ENCODE data around the gene SLCO4A1. TPM values are rescaled to one million over a fixed set of nuclear protein-coding genes. Genes with fewer than 3 reads are reported as not detected.
A peak's percentile ranks its signal among the peaks of the same experiment; 100 is the strongest.

The SLCO4A1 gene
- total RNA-seq, 5 donors from 2014 or later (not counting 1 experiment from before 2014, with no cell fraction given): 0.98 to 7.2 (median 5.4) TPM

DNA sequence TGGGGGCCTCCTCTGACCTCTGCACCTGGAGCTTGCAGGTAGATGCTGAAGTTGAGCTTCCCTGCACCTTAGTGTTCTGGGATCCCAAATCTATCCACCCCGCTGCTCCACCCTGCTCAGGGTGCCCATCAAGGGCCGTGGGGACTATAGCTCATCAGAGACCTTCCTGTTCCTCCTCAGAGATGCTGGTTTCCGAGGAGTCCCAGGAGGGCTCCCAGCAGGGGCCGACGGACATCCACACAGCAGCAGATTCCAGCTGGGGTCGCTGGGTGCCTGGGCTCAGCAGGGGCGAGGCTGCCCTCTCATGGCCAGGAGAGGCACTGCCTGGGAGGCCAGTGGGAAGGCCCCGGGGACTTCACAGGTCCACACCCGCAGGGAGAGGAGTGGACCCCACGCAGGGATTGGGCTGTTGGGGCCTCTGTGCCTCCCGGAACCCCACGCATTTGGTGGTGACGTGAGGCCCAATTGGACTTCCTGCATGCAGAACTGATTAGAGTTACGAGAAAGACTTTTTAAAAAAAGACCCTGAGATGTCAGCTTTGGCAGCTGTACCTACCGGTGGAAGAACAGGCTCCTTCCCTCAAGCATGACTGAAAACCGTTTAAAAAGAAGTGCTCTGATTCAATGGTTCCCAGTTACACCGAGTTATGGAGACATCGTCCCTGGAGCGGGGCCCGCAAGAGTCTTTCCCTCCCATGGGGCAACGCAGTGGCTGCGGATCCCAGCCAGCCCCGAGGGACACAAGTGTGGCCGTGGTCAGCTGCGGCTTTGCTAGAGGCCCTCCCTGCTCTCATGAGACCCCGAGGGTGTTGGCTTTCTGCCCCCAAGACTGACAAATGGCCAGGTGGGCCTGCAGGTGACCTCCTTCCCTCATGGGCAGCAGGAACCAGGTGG, 25.3 kb upstream of the SLCO4A1 start:
- Histone ChIP-seq H3K36me3 (ENCODE audit: control insufficient read depth in 2 of 2, extremely low read depth in 1 of 2, insufficient read depth in 1 of 2, low read length in 1 of 2) (no peaks in the 10 kb centered on the region), H3K9me3 (no peaks in the 10 kb centered on the region), H3K27ac (ENCODE audit: low read length) (no peak overlapping the region), H3K27me3 (replicated peaks in 1 of 2; ENCODE audit: control insufficient read depth in 2 of 2, extremely low read depth in 1 of 2, insufficient read depth in 2 of 2, low read length in 1 of 2) (peaks cover 0 to 13% of the 10 kb centered on the region in 2 experiments), H3K4me1 (ENCODE audit: control insufficient read depth in 1 of 2, extremely low read depth in 1 of 2, insufficient read depth in 2 of 2, low read length in 2 of 2) (peaks cover 2 to 29% of the 10 kb centered on the region in 2 experiments), H3K4me3 (ENCODE audit: control insufficient read depth in 1 of 2, extremely low read depth in 1 of 2, low read length in 1 of 2) (no peak overlapping the region)
- peak overlapping the region in 1 of 3 donors; percentile 55 for H3K4me3 Mint-ChIP-seq
- DNase-seq: peak; percentile 22 to 78 (median 53)
- ChIA-PET POLR2A (interaction anchor here in 1 of 2 donors (0.6 kb wide), 1 partner anchor 173 kb away, joined by 3 read pairs; no protein-coding TSS in a partner anchor), CTCF (interaction anchor here in 1 of 2 donors (0.8 to 1.0 kb wide), 3 partner anchors 14 to 117 kb away, joined by 3 to 7 read pairs (median 5); no protein-coding TSS in a partner anchor)
- WGBS (ENCODE audit: insufficient coverage): 40% methylated on average over 24 of the region's 26 CpGs
- no peaks in the 10 kb centered on the region for H3K9me3 Mint-ChIP-seq
- no peaks in the 10 kb centered on the region for H3K36me3 Mint-ChIP-seq
- H3K4me1 Mint-ChIP-seq: peaks cover 19 to 30% (median 24%) of the 10 kb centered on the region in 3 donors
- peak; percentile 70 to 92 (median 78) for ATAC-seq (replicated peaks in 1 of 4)
- H3K27ac Mint-ChIP-seq: peak overlapping the region; percentile 71 to 84
- H3K27me3 Mint-ChIP-seq: no peaks in the 10 kb centered on the region

DNA sequence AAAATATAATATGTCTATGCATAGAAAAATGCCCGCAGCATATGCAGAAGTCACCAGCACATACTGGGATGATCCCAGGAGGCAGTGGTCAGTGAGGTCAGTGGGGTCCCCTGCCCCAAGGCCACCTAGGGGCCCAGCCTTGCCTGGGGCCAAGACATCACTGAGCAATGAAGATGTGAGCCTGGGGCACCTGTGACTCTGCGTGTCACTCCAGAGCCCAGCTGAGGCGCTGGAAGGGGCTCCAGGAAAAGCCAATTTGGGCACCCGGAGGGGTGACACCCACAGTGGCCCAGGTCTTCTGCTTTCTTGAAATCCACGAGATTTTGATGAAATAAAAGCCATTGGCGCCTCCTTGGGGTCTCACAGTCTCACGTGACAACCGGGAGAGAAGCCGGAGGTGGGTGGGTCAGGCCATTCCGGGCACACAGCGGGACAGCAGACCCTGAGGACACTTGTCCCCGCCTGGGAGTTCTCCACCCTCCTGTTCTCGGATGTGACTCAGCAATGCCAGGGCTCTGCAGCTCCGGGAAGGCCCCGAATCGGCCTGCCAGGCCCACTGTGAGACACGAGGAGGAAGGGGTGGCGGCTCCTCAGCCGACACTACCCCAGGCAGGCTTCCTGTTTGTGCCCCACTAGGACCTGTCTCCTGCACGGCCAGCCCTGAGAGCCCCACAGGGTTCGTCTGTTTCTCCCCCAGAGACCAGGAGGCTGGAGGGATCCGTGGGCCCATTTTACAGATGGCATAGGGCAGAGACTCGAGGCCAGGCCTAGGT, 24.4 kb upstream of the SLCO4A1 start:
- H3K9me3 Mint-ChIP-seq: no peaks in the 10 kb centered on the region
- ATAC-seq (replicated peaks in 1 of 4): peak; percentile 66 to 83 (median 75)
- Histone ChIP-seq H3K27ac (ENCODE audit: low read length) (peak overlapping the region; percentile 44), H3K4me3 (ENCODE audit: control insufficient read depth in 1 of 2, extremely low read depth in 1 of 2, low read length in 1 of 2) (no peak overlapping the region), H3K4me1 (ENCODE audit: control insufficient read depth in 1 of 2, extremely low read depth in 1 of 2, insufficient read depth in 2 of 2, low read length in 2 of 2) (peaks cover 2 to 35% of the 10 kb centered on the region in 2 experiments), H3K36me3 (ENCODE audit: control insufficient read depth in 2 of 2, extremely low read depth in 1 of 2, insufficient read depth in 1 of 2, low read length in 1 of 2) (no peaks in the 10 kb centered on the region), H3K9me3 (no peaks in the 10 kb centered on the region), H3K27me3 (replicated peaks in 1 of 2; ENCODE audit: control insufficient read depth in 2 of 2, extremely low read depth in 1 of 2, insufficient read depth in 2 of 2, low read length in 1 of 2) (peaks cover 0 to 13% of the 10 kb centered on the region in 2 experiments)
- DNase-seq: peak in 31 of 35 experiments; percentile 11 to 63 (median 35)
- peak overlapping the region; percentile 70 to 77 for H3K27ac Mint-ChIP-seq
- no peaks in the 10 kb centered on the region for H3K27me3 Mint-ChIP-seq
- POLR2A ChIA-PET: no interaction called here
- H3K4me3 Mint-ChIP-seq: peak overlapping the region in 1 of 3 donors; percentile 55
- no peaks in the 10 kb centered on the region for H3K36me3 Mint-ChIP-seq
- 32% methylated on average over 16 of the region's 23 CpGs for WGBS (ENCODE audit: insufficient coverage)
- peaks cover 19 to 32% (median 24%) of the 10 kb centered on the region in 3 donors for H3K4me1 Mint-ChIP-seq
- CTCF ChIA-PET: interaction anchor here in 1 of 2 donors (0.8 kb wide), 1 partner anchor 34 kb away, joined by 3 read pairs; no protein-coding TSS in a partner anchor

DNA sequence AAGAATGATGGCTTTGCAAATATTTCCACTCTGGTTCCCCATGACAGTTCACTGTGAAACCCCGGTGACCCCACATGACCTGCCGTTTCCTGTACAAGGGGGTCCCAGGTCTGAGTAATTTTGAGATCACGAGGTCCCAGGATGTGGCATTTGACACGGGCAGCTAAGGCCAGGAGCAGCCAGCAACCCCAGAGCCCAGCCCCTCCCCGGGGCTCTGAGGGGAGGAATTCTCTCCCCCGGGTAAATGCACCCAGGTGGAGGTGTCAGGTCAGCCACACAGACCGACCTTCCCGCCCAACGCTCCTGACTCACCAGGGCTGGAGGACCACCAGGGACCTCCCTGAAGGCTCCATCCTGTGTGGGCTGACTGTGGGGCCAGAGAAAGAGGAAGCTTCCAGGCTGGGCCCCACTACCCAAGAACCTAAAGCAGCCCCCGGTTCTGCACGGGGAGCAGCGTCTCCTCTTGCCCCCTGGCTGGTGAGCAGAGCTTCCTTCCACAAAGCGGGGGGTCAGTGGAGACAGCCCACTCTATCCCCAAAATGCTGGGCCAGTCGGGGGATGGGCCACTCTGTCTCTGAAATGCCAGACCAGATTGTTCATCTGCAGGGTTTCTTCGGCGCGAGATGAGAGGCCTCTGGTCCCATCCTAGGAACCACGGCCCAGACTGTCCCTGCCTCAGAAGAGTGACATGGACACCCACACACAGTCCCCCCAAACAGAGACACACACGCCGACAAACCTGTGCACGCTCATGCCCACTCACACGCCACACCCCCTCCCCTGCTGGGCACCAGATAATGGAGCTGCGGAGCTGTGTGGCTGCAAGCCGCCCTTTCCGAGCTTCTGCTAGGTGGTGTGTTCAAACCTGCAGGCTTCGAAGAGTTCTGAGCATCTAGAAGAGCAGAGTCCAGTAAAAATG, 23.4 kb upstream of the SLCO4A1 start:
- ChIA-PET CTCF (no interaction called here), POLR2A (no interaction called here)
- Histone ChIP-seq H3K27me3 (replicated peaks in 1 of 2; ENCODE audit: control insufficient read depth in 2 of 2, extremely low read depth in 1 of 2, insufficient read depth in 2 of 2, low read length in 1 of 2) (peaks cover 0 to 13% of the 10 kb centered on the region in 2 experiments), H3K4me1 (ENCODE audit: control insufficient read depth in 1 of 2, extremely low read depth in 1 of 2, insufficient read depth in 2 of 2, low read length in 2 of 2) (peaks cover 2 to 44% of the 10 kb centered on the region in 2 experiments), H3K27ac (ENCODE audit: low read length) (no peak overlapping the region), H3K36me3 (ENCODE audit: control insufficient read depth in 2 of 2, extremely low read depth in 1 of 2, insufficient read depth in 1 of 2, low read length in 1 of 2) (no peaks in the 10 kb centered on the region), H3K4me3 (ENCODE audit: control insufficient read depth in 1 of 2, extremely low read depth in 1 of 2, low read length in 1 of 2) (no peak overlapping the region), H3K9me3 (no peaks in the 10 kb centered on the region)
- DNase-seq: peak in 3 of 35 experiments; percentile 20 to 39 (median 22)
- WGBS (ENCODE audit: insufficient coverage): 72% methylated on average over 16 of the region's 26 CpGs
- peak overlapping the region; percentile 70 to 77 for H3K27ac Mint-ChIP-seq
- peak overlapping the region in 1 of 3 donors; percentile 55 for H3K4me3 Mint-ChIP-seq
- H3K4me1 Mint-ChIP-seq: peaks cover 29 to 41% (median 33%) of the 10 kb centered on the region in 3 donors
- ATAC-seq (replicated peaks in 1 of 4): peak in 3 of 4 experiments; percentile 13 to 61 (median 42)
- no peaks in the 10 kb centered on the region for H3K9me3 Mint-ChIP-seq
- no peaks in the 10 kb centered on the region for H3K36me3 Mint-ChIP-seq
- H3K27me3 Mint-ChIP-seq: no peaks in the 10 kb centered on the region

DNA sequence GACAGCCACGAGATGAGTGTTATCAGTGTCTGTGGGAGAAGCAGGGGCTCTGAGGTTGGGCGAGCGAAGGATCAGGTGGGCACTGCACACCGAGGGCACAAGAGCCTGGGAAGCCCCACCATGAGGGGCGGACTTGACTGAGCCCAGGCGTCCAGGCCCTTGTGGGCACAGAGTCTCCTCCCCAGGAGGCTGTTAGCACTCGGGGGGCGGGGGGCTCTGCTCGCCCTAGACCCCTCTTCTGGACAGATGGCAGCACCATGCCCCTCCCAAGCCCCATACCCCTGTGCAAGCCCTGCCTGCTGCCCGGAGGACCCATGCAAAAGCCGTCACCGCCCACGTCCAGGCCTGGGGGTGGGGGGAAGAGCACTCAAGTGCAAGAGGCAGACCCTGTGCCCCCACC, 21.7 kb upstream of the SLCO4A1 start:
- H3K36me3 ChIP-seq (ENCODE audit: control insufficient read depth in 2 of 2, extremely low read depth in 1 of 2, insufficient read depth in 1 of 2, low read length in 1 of 2): no peaks in the 10 kb centered on the region
- Mint-ChIP-seq H3K36me3 (no peaks in the 10 kb centered on the region), H3K27ac (no peak overlapping the region), H3K4me1 (peaks cover 30 to 47% (median 36%) of the 10 kb centered on the region in 3 donors), H3K4me3 (no peak overlapping the region), H3K9me3 (no peaks in the 10 kb centered on the region), H3K27me3 (no peaks in the 10 kb centered on the region)
- no peak for DNase-seq
- CTCF ChIA-PET: no interaction called here
- H3K27ac ChIP-seq (ENCODE audit: low read length): no peak overlapping the region
- H3K4me3 ChIP-seq (ENCODE audit: control insufficient read depth in 1 of 2, extremely low read depth in 1 of 2, low read length in 1 of 2): no peak overlapping the region
- POLR2A ChIA-PET: no interaction called here
- ATAC-seq (replicated peaks in 1 of 4): no peak
- H3K4me1 ChIP-seq (ENCODE audit: control insufficient read depth in 1 of 2, extremely low read depth in 1 of 2, insufficient read depth in 2 of 2, low read length in 2 of 2): peaks cover 2 to 51% of the 10 kb centered on the region in 2 experiments
- H3K9me3 ChIP-seq: no peaks in the 10 kb centered on the region
- peaks cover 0 to 13% of the 10 kb centered on the region in 2 experiments for H3K27me3 ChIP-seq (replicated peaks in 1 of 2; ENCODE audit: control insufficient read depth in 2 of 2, extremely low read depth in 1 of 2, insufficient read depth in 2 of 2, low read length in 1 of 2)
- 68% methylated on average over 7 of the region's 13 CpGs for WGBS (ENCODE audit: insufficient coverage)

DNA sequence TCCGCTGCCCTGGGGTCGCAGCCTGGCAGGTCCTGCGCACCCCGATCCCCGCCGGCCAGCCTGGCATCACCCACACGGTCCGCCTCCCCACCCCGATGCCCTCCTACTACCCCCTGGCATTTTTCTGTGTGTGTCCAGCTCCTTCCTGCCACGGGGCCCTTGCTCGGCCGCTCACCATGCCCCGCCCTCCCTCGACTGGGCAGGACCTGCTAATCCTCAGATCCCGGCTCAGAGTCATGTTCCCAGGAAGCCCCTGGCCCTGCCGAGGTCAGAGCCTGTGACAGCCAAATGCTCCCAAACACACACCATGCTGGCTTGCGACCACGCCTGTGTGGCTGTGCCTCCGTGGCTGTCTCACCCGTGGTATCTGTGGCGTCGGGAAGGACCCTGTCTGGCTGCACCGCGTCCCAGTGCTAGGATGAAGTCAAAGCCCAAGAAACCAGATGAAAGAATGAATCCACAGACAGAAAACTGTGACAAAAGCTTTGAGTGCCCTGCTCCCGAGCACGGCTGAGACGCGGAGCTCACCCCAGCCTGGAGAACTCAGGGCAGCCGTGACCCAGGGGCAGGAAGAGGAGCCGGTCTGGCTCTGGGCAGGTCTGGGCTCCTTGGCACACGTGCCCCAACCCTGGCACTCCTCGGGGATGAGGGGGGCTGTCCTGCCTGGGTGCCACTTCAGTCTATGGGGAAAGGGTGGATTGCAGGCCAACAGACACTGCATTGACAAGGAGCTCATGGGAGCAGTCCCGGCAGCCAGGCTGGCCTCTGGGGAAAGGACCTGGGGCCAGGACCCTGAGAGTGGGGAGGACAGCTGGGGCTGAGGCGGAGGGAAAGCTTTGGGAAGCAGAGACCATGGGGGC, 20.8 kb upstream of the SLCO4A1 start:
- no peaks in the 10 kb centered on the region for H3K36me3 Mint-ChIP-seq
- no peak overlapping the region for H3K4me3 ChIP-seq (ENCODE audit: control insufficient read depth in 1 of 2, extremely low read depth in 1 of 2, low read length in 1 of 2)
- H3K27me3 ChIP-seq (replicated peaks in 1 of 2; ENCODE audit: control insufficient read depth in 2 of 2, extremely low read depth in 1 of 2, insufficient read depth in 2 of 2, low read length in 1 of 2): peaks cover 0 to 13% of the 10 kb centered on the region in 2 experiments
- no peak overlapping the region for H3K27ac Mint-ChIP-seq
- ATAC-seq (replicated peaks in 1 of 4): no peak
- H3K36me3 ChIP-seq (ENCODE audit: control insufficient read depth in 2 of 2, extremely low read depth in 1 of 2, insufficient read depth in 1 of 2, low read length in 1 of 2): no peaks in the 10 kb centered on the region
- no peak for DNase-seq
- ChIA-PET POLR2A (no interaction called here), CTCF (no interaction called here)
- 95% methylated on average over 31 of the region's 34 CpGs for WGBS (ENCODE audit: insufficient coverage)
- H3K4me3 Mint-ChIP-seq: peak overlapping the region in 1 of 3 donors; percentile 33
- no peaks in the 10 kb centered on the region for H3K27me3 Mint-ChIP-seq
- no peaks in the 10 kb centered on the region for H3K9me3 ChIP-seq
- H3K4me1 ChIP-seq (ENCODE audit: control insufficient read depth in 1 of 2, extremely low read depth in 1 of 2, insufficient read depth in 2 of 2, low read length in 2 of 2): peaks cover 2 to 52% of the 10 kb centered on the region in 2 experiments
- H3K9me3 Mint-ChIP-seq: no peaks in the 10 kb centered on the region
- H3K4me1 Mint-ChIP-seq: peaks cover 30 to 44% (median 36%) of the 10 kb centered on the region in 3 donors
- no peak overlapping the region for H3K27ac ChIP-seq (ENCODE audit: low read length)
